Inflammatory macrophage treated with lipopolysaccharide for 4 hours (primary cell): Measurements from ENCODE around the gene CEP89.

Experiments used
- DNase-seq: peaks from one replicate; pipeline ENCODE4 v3.0.0-alpha.2; 2020

Gene CEP89

GRCh38 chr19:32831611-32832010 lies 140.1 kb downstream of the CEP89 start:
- DNase-seq, result no peak

- DNase-seq, result no peak
Observed at GRCh38 chr19:32830231-32831014, 141.3 kb downstream of the CEP89 start.

- no peak for DNase-seq
Observed at GRCh38 chr19:32829345-32829896, 142.3 kb downstream of the CEP89 start.

GRCh38 chr19:32828643-32829344 lies 143.0 kb downstream of the CEP89 start:
- DNase-seq, result no peak

- no peak for DNase-seq
Observed at GRCh38 chr19:32828139-32828538, 143.6 kb downstream of the CEP89 start.
